PC-9 (cell line): ENCODE results near the gene MITF. TPM values are rescaled to one million over a fixed set of nuclear protein-coding genes. Genes with fewer than 3 reads are reported as not detected.

ENCODE experiments used
- BruUV-seq: library from RNA; stranded (reverse); fragments of 400-500 nt; replicated peaks from 2 replicates; lab custom pipeline; 2021; lab: Mats Ljungman, UMichigan
- CTCF ChIA-PET: fragments of 300-600 bp; sonication (Branson Sonifier 250); formaldehyde crosslinking; loops from one replicate; lab custom pipeline; 2022; ENCODE audit warnings: antibody characterized with exemption; lab: Charles Lee
- POLR2A ChIA-PET: fragments of 300-600 bp; sonication (Branson Sonifier 250); formaldehyde crosslinking; loops from one replicate; lab custom pipeline; 2022; ENCODE audit warnings: antibody characterized with exemption; ENCODE audit not compliant: unreplicated experiment; lab: Charles Lee
- DNase-seq, 2 experiments: peaks; one replicate each; pipeline versions ENCODE4 v3.0.0 to v3.0.0-alpha.2; 2015 to 2022; ENCODE audit warnings: mixed read lengths in 1 of 2
- H2AFZ ChIP-seq: fragments of 200-600 bp; sonication (generic); 2 replicates; pipeline ENCODE4 v1.8.1; 2017; ENCODE audit warnings: antibody characterized with exemption
- H3F3A ChIP-seq: fragments of 200-600 bp; sonication (generic); 2 replicates; pipeline ENCODE4 v1.8.1; 2017; ENCODE audit warnings: antibody characterized with exemption, mild to moderate bottlenecking, low read depth; ENCODE audit not compliant: insufficient read depth
- H3K27ac ChIP-seq: fragments of 200-600 bp; sonication (generic); 2 replicates; pipeline ENCODE4 v1.6.1; 2016; ENCODE audit warnings: mixed run types
- H3K27me3 ChIP-seq: fragments of 200-600 bp; sonication (generic); 2 replicates; pipeline ENCODE4 v1.6.1; 2016; ENCODE audit warnings: low read depth, mixed run types; ENCODE audit not compliant: insufficient read depth
- H3K36me3 ChIP-seq: fragments of 200-600 bp; sonication (generic); 2 replicates; pipeline ENCODE4 v1.6.1; 2016; ENCODE audit warnings: low read depth, mixed run types
- H3K4me1 ChIP-seq: fragments of 200-600 bp; sonication (generic); replicated peaks from 2 replicates; pipeline ENCODE4 v1.6.1; 2016; ENCODE audit warnings: mixed run types; ENCODE audit not compliant: insufficient read depth
- H3K4me2 ChIP-seq: fragments of 200-600 bp; sonication (generic); 2 replicates; pipeline ENCODE4 v1.6.1; 2017; ENCODE audit warnings: mixed run types
- H3K4me3 ChIP-seq: fragments of 200-600 bp; sonication (generic); 2 replicates; pipeline ENCODE4 v1.6.1; 2016; ENCODE audit warnings: mixed run types
- H3K79me2 ChIP-seq: fragments of 200-600 bp; sonication (generic); 2 replicates; pipeline ENCODE4 v1.6.1; 2017; ENCODE audit warnings: low read depth, mixed run types
- H3K9me2 ChIP-seq: fragments of 200-600 bp; sonication (generic); 2 replicates; pipeline ENCODE4 v1.8.1; 2017; ENCODE audit warnings: mild to moderate bottlenecking; ENCODE audit not compliant: insufficient read depth
- H3K9me3 ChIP-seq: fragments of 200-600 bp; sonication (generic); 2 replicates; pipeline ENCODE4 v1.8.1; 2016; ENCODE audit warnings: low read depth; ENCODE audit not compliant: insufficient read depth
- H4K20me1 ChIP-seq: fragments of 200-600 bp; sonication (generic); 2 replicates; pipeline ENCODE4 v1.8.1; 2017; ENCODE audit not compliant: insufficient read depth
- CTCF ChIP-seq: fragments of 200-600 bp; sonication (generic); conservative IDR thresholded peaks from 2 replicates; pipeline ENCODE4 v1.6.1; 2017; ENCODE audit warnings: mixed run types, antibody characterized with exemption, mild to moderate bottlenecking, moderate library complexity
- EZH2 ChIP-seq: fragments of 200-600 bp; sonication (generic); IDR thresholded peaks from 2 replicates; pipeline ENCODE4 v1.8.0; 2017; ENCODE audit warnings: antibody characterized with exemption, low read depth
- intact Hi-C: fragments of 100-400 bp; cut with micrococcal nuclease; formaldehyde crosslinking; loops from one replicate; pipeline ENCODE4 v1.10.0; 2022; ENCODE audit not compliant: unreplicated experiment
- total RNA-seq: library from RNA; stranded (reverse); gene quantifications from 2 replicates; pipeline ENCODE4 v1.2.3, GENCODE V29; 2021

Gene MITF
- total RNA-seq, 1 experiment from 2014 or later = 15.5 TPM

GRCh38 chr3:69932087-69932486 is 192.8 kb downstream of the MITF start:
- DNase-seq = no peak
- H3K4me3 ChIP-seq = no peak overlapping the region
- no peaks in the 10 kb centered on the region for H3K27me3 ChIP-seq
- H3K9me3 ChIP-seq = no peaks in the 10 kb centered on the region
- no peaks in the 10 kb centered on the region for H3K79me2 ChIP-seq
- no peak overlapping the region for H3K4me2 ChIP-seq
- H2AFZ ChIP-seq = no peak overlapping the region
- no peak overlapping the region for H3K27ac ChIP-seq
- ChIA-PET POLR2A (no interaction called here), CTCF (no interaction called here)
- no peaks in the 10 kb centered on the region for H4K20me1 ChIP-seq
- H3K36me3 ChIP-seq = no peaks in the 10 kb centered on the region
- H3K4me1 ChIP-seq = no peaks in the 10 kb centered on the region
- TF ChIP-seq CTCF = no peak
- BruUV-seq = no TSS peak
- no peaks in the 10 kb centered on the region for H3K9me2 ChIP-seq
- no peaks in the 10 kb centered on the region for H3F3A ChIP-seq
- intact Hi-C loops = no loop called here

- H3K36me3 ChIP-seq = no peaks in the 10 kb centered on the region
- intact Hi-C loops = no loop called here
- no peaks in the 10 kb centered on the region for H3F3A ChIP-seq
- H2AFZ ChIP-seq = no peak overlapping the region
- ChIA-PET POLR2A (no interaction called here), CTCF (no interaction called here)
- H3K9me2 ChIP-seq = no peaks in the 10 kb centered on the region
- H3K9me3 ChIP-seq = no peaks in the 10 kb centered on the region
- H3K79me2 ChIP-seq = no peaks in the 10 kb centered on the region
- TF ChIP-seq EZH2 (no peak), CTCF (no peak)
- no peaks in the 10 kb centered on the region for H4K20me1 ChIP-seq
- H3K27ac ChIP-seq = no peak overlapping the region
- no peak overlapping the region for H3K4me2 ChIP-seq
- H3K4me3 ChIP-seq = no peak overlapping the region
- no TSS peak for BruUV-seq
- no peak for DNase-seq
- no peaks in the 10 kb centered on the region for H3K4me1 ChIP-seq
- H3K27me3 ChIP-seq = no peaks in the 10 kb centered on the region
These were observed 193.2 kb downstream of the MITF start for GRCh38 chr3:69932501-69932900.

- no peaks in the 10 kb centered on the region for H4K20me1 ChIP-seq
- H3K4me3 ChIP-seq = no peak overlapping the region
- H3K9me2 ChIP-seq = no peaks in the 10 kb centered on the region
- ChIA-PET POLR2A (no interaction called here), CTCF (no interaction called here)
- H3F3A ChIP-seq = no peaks in the 10 kb centered on the region
- TF ChIP-seq EZH2 (no peak), CTCF (no peak)
- no peak overlapping the region for H3K4me2 ChIP-seq
- H2AFZ ChIP-seq = no peak overlapping the region
- DNase-seq = no peak
- no peaks in the 10 kb centered on the region for H3K9me3 ChIP-seq
- H3K36me3 ChIP-seq = no peaks in the 10 kb centered on the region
- intact Hi-C loops = no loop called here
- no peaks in the 10 kb centered on the region for H3K4me1 ChIP-seq
- BruUV-seq = no TSS peak
- no peaks in the 10 kb centered on the region for H3K79me2 ChIP-seq
- no peak overlapping the region for H3K27ac ChIP-seq
- H3K27me3 ChIP-seq = no peaks in the 10 kb centered on the region
These were observed 195.1 kb downstream of the MITF start for GRCh38 chr3:69934398-69934797.
